ENCODE measurements around the gene BCAN. TPM values are rescaled to one million over a fixed set of nuclear protein-coding genes. Genes with fewer than 3 reads are reported as not detected.

BCAN gene
- total RNA-seq, 1 experiment from 2014 or later: 3.6 TPM

GRCh38 chr1:156666862-156667609 is 25.1 kb downstream of the BCAN start:
- H3K4me1 Mint-ChIP-seq: peaks cover 88% of the 10 kb centered on the region
- peaks cover 11% of the 10 kb centered on the region for H3K36me3 Mint-ChIP-seq
- ChIA-PET POLR2A (interaction anchor here (0.5 to 8.2 kb wide), 3 partner anchors 8 to 36 kb away, joined by 8 to 150 read pairs (median 21); partner anchors contain the start of gene NES), CTCF (interaction anchor here (0.6 to 12.6 kb wide), 11 partner anchors 7 to 59 kb away, joined by 3 to 437 read pairs (median 14); partner anchors contain the start of genes CRABP2 and NES)
- DNase-seq (ENCODE audit: low spot score): no peak
- H3K27ac Mint-ChIP-seq: peak overlapping the region; percentile 12
- no peak overlapping the region for H3K4me3 Mint-ChIP-seq
- peaks cover 4% of the 10 kb centered on the region; the same call in 1 of the 2 replicates for H3K27me3 Mint-ChIP-seq (ENCODE audit: low read depth)
- H3K9me3 Mint-ChIP-seq: peaks cover 6% of the 10 kb centered on the region
- TF ChIP-seq ZMAT4 (CRISPR knock-in tag; IDR thresholded peaks at IDR 0.05): 0 out of 2 replicates have a peak, but pooled peaks have one; percentile 12
- TF ChIP-seq MXD4 (CRISPR knock-in tag; IDR thresholded peaks at IDR 0.05; ENCODE audit: borderline replicate concordance): no peak
- no peak for ATAC-seq

GRCh38 chr1:156667610-156667967 is 25.7 kb downstream of the BCAN start:
- ATAC-seq (no peak), DNase-seq (ENCODE audit: low spot score) (no peak)
- Mint-ChIP-seq H3K36me3 (peaks cover 17% of the 10 kb centered on the region), H3K4me3 (no peak overlapping the region), H3K9me3 (peaks cover 11% of the 10 kb centered on the region), H3K27me3 (ENCODE audit: low read depth) (peaks cover 4% of the 10 kb centered on the region; the same call in 1 of the 2 replicates), H3K4me1 (peaks cover 88% of the 10 kb centered on the region), H3K27ac (peak overlapping the region; percentile 76)
- no peak for TF ChIP-seq ZNF138 (CRISPR knock-in tag; conservative IDR thresholded peaks at IDR 0.05)
- TF ChIP-seq SMAD4 (CRISPR knock-in tag; IDR thresholded peaks at IDR 0.05): no peak
- no peak for TF ChIP-seq E2F1 (CRISPR knock-in tag; IDR thresholded peaks at IDR 0.05)
- TF ChIP-seq FOXP1 (CRISPR knock-in tag; IDR thresholded peaks at IDR 0.05; ENCODE audit: borderline replicate concordance): no peak
- no peak for TF ChIP-seq MXD4 (CRISPR knock-in tag; IDR thresholded peaks at IDR 0.05; ENCODE audit: borderline replicate concordance)
- TF ChIP-seq ZNF671 (CRISPR knock-in tag; IDR thresholded peaks at IDR 0.05): no peak
- no peak for TF ChIP-seq GTF2I (CRISPR knock-in tag; conservative IDR thresholded peaks at IDR 0.05)
- TF ChIP-seq PRRX2 (CRISPR knock-in tag; IDR thresholded peaks at IDR 0.05): no peak
- TF ChIP-seq CTCF (IDR thresholded peaks at IDR 0.05): no peak
- TF ChIP-seq USF2 (CRISPR knock-in tag; IDR thresholded peaks at IDR 0.05): no peak
- TF ChIP-seq CBFB (CRISPR knock-in tag; IDR thresholded peaks at IDR 0.05; ENCODE audit: low read depth): no peak
- no peak for TF ChIP-seq ZNF281 (CRISPR knock-in tag; IDR thresholded peaks at IDR 0.05)
- TF ChIP-seq USF1 (CRISPR knock-in tag; IDR thresholded peaks at IDR 0.05): no peak
- TF ChIP-seq ZNF512 (CRISPR knock-in tag; IDR thresholded peaks at IDR 0.05; ENCODE audit: borderline replicate concordance): no peak
- CTCF ChIA-PET: interaction anchor here (0.8 to 4.1 kb wide), 12 partner anchors 8 to 167 kb away, joined by 3 to 17 read pairs (median 6); partner anchors contain the start of genes CRABP2, MEF2D and NES
- POLR2A ChIA-PET: interaction anchor here (0.6 to 1.9 kb wide), 5 partner anchors 10 to 80 kb away, joined by 3 to 21 read pairs (median 4); partner anchors contain the start of genes CRABP2, ISG20L2, METTL25B and NES
